Cardiac fibroblast (primary cell): ENCODE measurements around the gene AOPEP.

Source experiments
- DNase-seq, 2 donors: peaks; one replicate each; pipeline versions ENCODE4 v3.0.0 to v3.0.0-alpha.2; 2010; ENCODE audit warnings: low read depth in 2 of 2
- H3K4me3 ChIP-seq, 2 donors: replicated peaks in 1 of 2; 1 replicate in 1 of 2; 2 replicates in 1 of 2; pipeline ENCODE4 v1.5.1; 2011; ENCODE audit warnings: low read depth in 2 of 2, low read length in 2 of 2, mild to moderate bottlenecking in 2 of 2, moderate library complexity in 1 of 2
- CTCF ChIP-seq: IDR thresholded peaks from one replicate; pipeline ENCODE4 v1.5.1; 2011; ENCODE audit warnings: low read depth, mild to moderate bottlenecking, low read length, inconsistent platforms

AOPEP gene

DNA sequence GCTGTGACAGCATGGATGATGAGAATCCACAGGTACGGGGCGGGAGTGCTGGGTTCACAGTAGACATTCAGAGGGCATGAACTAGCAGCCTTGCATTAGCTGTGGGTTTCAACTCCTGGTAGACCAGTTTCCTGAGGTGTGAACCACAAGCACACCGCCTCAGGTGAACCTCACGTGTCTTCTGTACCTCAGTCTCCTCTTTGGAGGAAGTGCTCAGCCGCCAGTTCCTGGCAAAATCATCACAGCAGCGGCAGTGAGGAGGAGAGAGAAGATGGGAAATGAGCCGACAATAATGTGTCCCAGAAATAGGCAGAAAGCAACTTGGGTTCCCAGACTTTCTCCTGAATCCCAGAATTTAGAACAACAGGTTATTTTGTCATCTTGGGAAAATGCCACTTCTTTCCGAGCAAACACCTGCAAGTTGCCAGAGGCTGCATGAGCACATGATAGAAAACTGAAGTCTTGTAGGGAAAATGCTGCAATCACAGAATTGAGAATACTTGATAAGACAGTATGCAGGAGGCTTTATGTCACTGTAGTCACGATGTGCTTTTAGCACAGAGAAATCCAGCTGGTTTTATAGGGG lies 258.5 kb downstream of the AOPEP start:
- DNase-seq: no peak
- TF ChIP-seq CTCF: no peak
- no peak overlapping the region for H3K4me3 ChIP-seq

DNA sequence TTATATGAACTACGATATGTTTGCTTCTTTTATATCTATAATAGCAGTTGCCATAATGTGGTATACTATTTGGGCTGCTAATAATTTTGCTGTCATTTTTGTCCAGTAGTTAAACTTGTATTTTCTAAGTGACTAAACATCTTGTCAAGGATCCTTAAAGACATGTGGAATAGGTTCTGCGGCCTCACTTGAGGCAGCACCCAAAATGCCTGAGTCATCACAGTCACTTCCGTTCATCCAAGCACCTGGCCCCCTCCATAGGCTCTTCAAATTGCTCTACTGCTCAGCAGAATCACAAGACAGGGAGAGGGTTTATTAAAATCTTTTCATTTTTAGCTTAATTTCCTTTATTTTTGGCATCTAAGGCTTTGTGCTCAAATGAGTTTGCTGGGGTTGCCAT lies 259.1 kb downstream of the AOPEP start:
- TF ChIP-seq CTCF: no peak
- H3K4me3 ChIP-seq: no peak overlapping the region
- DNase-seq: no peak

GRCh38 chr9:94987731-94988130 lies 261.2 kb downstream of the AOPEP start:
- DNase-seq: no peak
- TF ChIP-seq CTCF: no peak
- H3K4me3 ChIP-seq: no peak overlapping the region

DNA sequence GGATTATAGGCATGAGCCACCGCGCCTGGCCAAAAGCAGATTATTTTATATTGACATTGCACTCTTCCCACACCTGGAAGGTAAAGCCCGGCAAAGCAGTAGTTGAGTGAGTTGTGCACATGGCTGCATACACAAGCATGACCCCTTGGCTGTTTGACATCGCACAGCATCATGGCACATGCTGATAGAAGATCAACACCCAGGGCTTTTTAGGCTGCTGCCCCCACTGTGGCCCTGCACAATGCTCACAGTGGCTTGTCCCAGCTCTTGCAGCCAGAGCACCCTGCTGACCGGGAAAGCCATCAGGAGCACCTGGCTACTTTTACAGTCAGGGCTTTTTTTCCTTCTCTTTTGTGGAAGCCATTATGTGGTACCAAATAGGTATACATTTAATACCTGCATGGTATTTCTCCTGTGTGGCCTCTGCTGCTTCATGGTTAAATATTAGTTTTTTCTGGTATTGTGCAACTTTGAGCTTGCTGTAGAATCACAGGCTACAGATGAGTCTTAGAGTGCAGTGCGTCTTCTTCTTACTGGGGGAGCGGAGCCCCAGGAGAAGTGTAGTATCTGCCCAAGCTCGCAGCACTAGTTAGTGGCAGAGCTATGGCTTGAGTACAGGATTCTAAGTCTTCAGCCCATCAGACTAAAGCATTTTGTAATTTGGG lies 264.5 kb downstream of the AOPEP start:
- TF ChIP-seq CTCF: no peak
- no peak for DNase-seq

GRCh38 chr9:94991961-94992907 lies 265.7 kb downstream of the AOPEP start:
- DNase-seq: no peak
- TF ChIP-seq CTCF: no peak
- H3K4me3 ChIP-seq: no peak overlapping the region

More for the DNA sequence above, 264.5 kb downstream of the AOPEP start:
- no peak overlapping the region for H3K4me3 ChIP-seq

DNA sequence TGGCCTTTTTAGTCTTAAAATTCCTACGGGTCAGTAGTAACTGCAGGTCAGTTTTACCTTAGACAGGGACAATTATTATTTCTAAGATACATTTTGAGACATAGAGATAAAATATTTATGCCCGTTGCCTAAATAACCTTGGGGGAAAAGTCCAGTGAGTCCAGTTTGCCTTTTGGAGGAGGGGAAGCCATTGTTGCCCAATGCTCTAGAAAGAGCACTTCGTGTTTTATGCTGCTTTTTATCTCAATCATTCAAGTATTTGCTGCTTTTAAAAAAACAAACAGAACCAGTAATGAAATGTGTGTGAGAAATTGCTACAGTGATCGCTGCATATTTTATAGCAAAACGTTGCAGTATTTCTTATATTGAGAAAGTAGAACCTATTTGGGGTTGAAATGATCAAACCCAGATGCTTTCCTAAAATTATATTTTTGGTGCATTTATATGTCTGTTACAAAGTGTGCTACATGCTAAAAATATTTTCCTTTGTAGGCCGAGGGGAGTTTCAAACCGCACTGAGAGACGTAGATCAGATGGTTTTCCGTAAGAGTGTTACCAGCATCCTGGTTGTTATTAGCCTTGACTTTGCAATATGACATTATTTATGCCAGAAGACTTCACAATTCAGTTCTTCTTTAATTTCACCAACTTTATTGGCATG lies 266.8 kb downstream of the AOPEP start:
- TF ChIP-seq CTCF: no peak
- no peak for DNase-seq
- no peak overlapping the region for H3K4me3 ChIP-seq
